SK-MEL-5 (cell line): ENCODE results near the gene ZNF799. TPM values are rescaled to one million over a fixed set of nuclear protein-coding genes. Genes with fewer than 3 reads are reported as not detected.
"Not testable (repeated sequence)": the region's sequence is repeated elsewhere in the genome, so short reads cannot be mapped to it uniquely, and the experiment has no call there.

Experiments
- DNase-seq: peaks from one replicate; pipeline ENCODE4 v3.0.0-alpha.2; 2016; ENCODE audit warnings: low read depth, low spot score
- in situ Hi-C: cut with HindIII; loops from 2 replicates; pipeline ENCODE4 v1.10.0; 2016; ENCODE audit warnings: low sequenced_read_pairs, high pct_unique_total_duplicates, low pct_unique_long_range_greater_than_20kb
- polyA plus RNA-seq, 2 experiments: library from polyadenylated mRNA; depleted of rRNA; stranded (reverse); fragments of >200 nt; gene quantifications; 2 replicates each; pipeline ENCODE4 v1.2.3, GENCODE V29; 2015
- total RNA-seq: library from RNA; depleted of rRNA; stranded (reverse); fragments of >200 nt; shearing (Covaris generic); gene quantifications from 2 replicates; pipeline ENCODE4 v1.2.3, GENCODE V29; 2014; rRNA removed

The ZNF799 gene
- total RNA-seq, result 2.6 and 4.0 TPM in 2 replicates
- polyA plus RNA-seq (2015; cell fraction: cytosol; rRNA removed), result 0.70 and 1.6 TPM in 2 replicates
- polyA plus RNA-seq (2015; cell fraction: nucleus; rRNA removed), result 3.6 and 4.0 TPM in 2 replicates

- in situ Hi-C loops, result no loop called here
- peak; percentile 92 for DNase-seq
Measured at GRCh38 chr19:12400633-12401502, at the start of gene ZNF799. Gene ZNF799 (minus strand): TSS chr19:12401271. CDS start chr19:12401070, 201 bp downstream.

GRCh38 chr19:12450844-12451243 lies 49.8 kb upstream of the ZNF799 start:
- in situ Hi-C loops, result no loop called here

GRCh38 chr19:12448808-12449207 lies 47.7 kb upstream of the ZNF799 start:
- no peak for DNase-seq
- in situ Hi-C loops, result no loop called here

More at GRCh38 chr19:12450844-12451243, 49.8 kb upstream of the ZNF799 start:
- DNase-seq, result no peak

- in situ Hi-C loops, result no loop called here
- DNase-seq, result peak; percentile 95
Measured at GRCh38 chr19:12440541-12441316, 39.7 kb upstream of the ZNF799 start, which contains the start of gene ZNF443. Gene ZNF443 (minus strand): TSS chr19:12441021. CDS start chr19:12440914, 107 bp downstream.

GRCh38 chr19:12439686-12440540 lies 38.8 kb upstream of the ZNF799 start:
- in situ Hi-C loops, DNase-seq: not testable (repeated sequence)

- DNase-seq, in situ Hi-C loops: not testable (repeated sequence)
Measured at GRCh38 chr19:12430726-12431299, 29.7 kb upstream of the ZNF799 start.

- no peak for DNase-seq
- in situ Hi-C loops, result no loop called here
Measured at GRCh38 chr19:12425888-12426274, 24.8 kb upstream of the ZNF799 start.

- no peak for DNase-seq
- in situ Hi-C loops, result no loop called here
Measured at GRCh38 chr19:12425236-12425887, 24.3 kb upstream of the ZNF799 start.

- DNase-seq, in situ Hi-C loops: not testable (repeated sequence)
Measured at GRCh38 chr19:12417273-12417672, 16.2 kb upstream of the ZNF799 start.

- in situ Hi-C loops, result no loop called here
- no peak for DNase-seq
Measured at GRCh38 chr19:12411893-12412292, 10.8 kb upstream of the ZNF799 start.

- in situ Hi-C loops, DNase-seq: not testable (repeated sequence)
Measured at GRCh38 chr19:12399901-12400632, 1.0 kb downstream of the ZNF799 start.

GRCh38 chr19:12391148-12391547 lies 9.9 kb downstream of the ZNF799 start:
- in situ Hi-C loops, result not testable (repeated sequence)

GRCh38 chr19:12386365-12386764 lies 14.7 kb downstream of the ZNF799 start:
- in situ Hi-C loops, result not testable (repeated sequence)

More at GRCh38 chr19:12391148-12391547, 9.9 kb downstream of the ZNF799 start:
- not testable (repeated sequence) for DNase-seq

GRCh38 chr19:12380444-12380737 lies 20.7 kb downstream of the ZNF799 start:
- no peak for DNase-seq
- in situ Hi-C loops, result no loop called here

More at GRCh38 chr19:12386365-12386764, 14.7 kb downstream of the ZNF799 start:
- not testable (repeated sequence) for DNase-seq

GRCh38 chr19:12379732-12380443 lies 21.2 kb downstream of the ZNF799 start:
- in situ Hi-C loops, result no loop called here
- no peak for DNase-seq
